ENCODE measurements around the gene CCR3. TPM values are rescaled to one million over a fixed set of nuclear protein-coding genes. Genes with fewer than 3 reads are reported as not detected.

Gene CCR3
- total and polyA plus RNA-seq, 2 donors = 0.27 to 0.33 TPM

DNA sequence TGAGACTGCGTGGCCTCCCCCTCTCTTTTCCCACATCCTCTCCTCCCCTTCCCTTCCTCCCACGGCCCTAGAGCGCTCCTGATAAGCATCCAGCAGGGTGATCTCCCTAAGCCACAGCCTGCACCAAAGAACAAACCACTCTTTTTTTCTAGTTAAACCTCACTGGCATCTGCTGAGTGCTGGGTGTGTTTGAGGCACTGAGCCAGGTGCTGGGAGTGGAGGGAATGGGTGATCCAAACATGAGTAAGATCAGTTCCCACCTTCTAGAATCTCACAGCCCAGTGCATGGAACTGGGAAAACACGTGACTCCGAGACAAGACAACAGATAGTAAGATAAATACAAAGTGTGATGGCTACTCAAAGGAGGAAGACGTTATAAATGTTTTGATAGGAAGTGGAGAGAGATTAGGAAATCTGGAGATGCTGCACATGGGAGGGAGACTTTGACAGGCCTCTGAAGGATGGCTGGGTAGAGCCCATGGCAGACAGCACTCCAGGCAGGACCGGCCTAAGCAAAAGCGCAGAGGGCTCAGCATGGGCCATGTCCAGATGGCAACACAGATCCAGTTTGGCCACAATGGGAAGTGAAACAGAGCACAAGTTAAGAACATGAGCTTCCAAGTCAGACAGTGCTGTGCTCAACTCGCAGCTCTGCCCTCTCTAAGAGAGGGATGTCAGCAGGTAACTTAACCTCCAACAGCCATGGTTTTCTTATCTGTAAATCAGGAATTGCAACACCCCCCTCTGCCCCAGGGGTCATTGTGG is 55.6 kb downstream of the CCR3 start:
- H3K4me3 ChIP-seq (ENCODE audit: low read length in 2 of 2) = no peak overlapping the region
- no peak overlapping the region for H3K27ac ChIP-seq (ENCODE audit: low read depth in 1 of 2, low read length in 1 of 2)
- DNase-seq (ENCODE audit: low read depth in 6 of 9, low spot score in 9 of 9) = no peak
- H3K4me1 ChIP-seq (ENCODE audit: control insufficient read depth in 2 of 2, insufficient read depth in 2 of 2, low read length in 2 of 2) = peaks cover 11 to 56% of the 10 kb centered on the region in 2 donors
- H3K36me3 ChIP-seq (ENCODE audit: control insufficient read depth in 2 of 2, insufficient read depth in 2 of 2, low read length in 1 of 2) = no peaks in the 10 kb centered on the region
- 54% methylated on average over 9 of the region's 9 CpGs for WGBS
- no peaks in the 10 kb centered on the region for H3K9me3 ChIP-seq (ENCODE audit: control insufficient read depth in 2 of 2, insufficient read depth in 1 of 2, low read length in 1 of 2)
- no peaks in the 10 kb centered on the region for H3K27me3 ChIP-seq (ENCODE audit: control insufficient read depth in 2 of 2, insufficient read depth in 1 of 2, low read length in 1 of 2)

GRCh38 chr3:46298871-46299607 is 56.8 kb downstream of the CCR3 start:
- WGBS = 66% methylated on average over 9 of the region's 9 CpGs
- Histone ChIP-seq H3K4me3 (ENCODE audit: low read length in 2 of 2) (no peak overlapping the region), H3K9me3 (ENCODE audit: control insufficient read depth in 2 of 2, insufficient read depth in 1 of 2, low read length in 1 of 2) (no peaks in the 10 kb centered on the region), H3K36me3 (ENCODE audit: control insufficient read depth in 2 of 2, insufficient read depth in 2 of 2, low read length in 1 of 2) (no peaks in the 10 kb centered on the region), H3K4me1 (ENCODE audit: control insufficient read depth in 2 of 2, insufficient read depth in 2 of 2, low read length in 2 of 2) (peaks cover 11 to 53% of the 10 kb centered on the region in 2 donors), H3K27ac (ENCODE audit: low read depth in 1 of 2, low read length in 1 of 2) (no peak overlapping the region), H3K27me3 (ENCODE audit: control insufficient read depth in 2 of 2, insufficient read depth in 1 of 2, low read length in 1 of 2) (no peaks in the 10 kb centered on the region)
- DNase-seq (ENCODE audit: low read depth in 6 of 9, low spot score in 9 of 9) = peak in 1 of 9 donors; percentile 59

DNA sequence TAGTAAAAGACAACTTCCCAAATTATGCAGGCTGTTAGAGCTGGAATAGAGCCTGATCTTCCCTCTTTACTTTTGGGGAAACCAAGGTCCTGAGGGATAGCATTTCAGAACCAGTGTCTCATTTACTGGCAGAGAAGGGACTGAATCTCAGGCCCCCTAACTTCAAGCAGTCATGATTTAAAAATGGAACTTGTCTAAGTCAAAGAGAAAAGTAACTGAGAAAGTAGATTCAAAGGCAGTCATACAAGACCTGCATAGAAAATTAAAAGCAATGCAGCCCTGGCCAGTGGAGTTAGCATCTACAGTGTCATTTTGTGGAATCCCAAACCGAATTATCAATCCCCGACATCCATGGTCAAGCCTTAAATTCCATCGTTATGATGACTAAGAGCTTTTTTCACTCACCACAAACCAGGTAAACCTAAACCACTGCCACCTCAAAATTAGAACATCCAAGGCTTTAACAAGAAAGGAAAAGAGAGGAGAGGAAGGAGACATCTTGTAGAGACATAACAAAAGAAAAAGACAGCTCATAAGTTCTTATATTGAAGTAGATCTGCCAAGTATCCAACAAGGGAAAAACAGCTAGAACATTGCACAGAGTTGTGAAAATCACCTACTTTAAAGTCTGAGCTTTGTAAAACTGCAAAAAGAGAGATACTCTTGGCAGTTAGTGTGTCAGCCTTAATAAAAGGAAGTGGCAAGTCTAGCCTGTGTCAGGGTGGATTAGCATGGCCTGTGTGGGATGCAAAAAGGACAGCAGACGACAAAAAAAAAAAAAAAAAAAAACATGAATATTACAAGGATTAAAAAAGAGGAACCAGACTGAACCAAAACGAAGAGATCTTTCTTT is 57.6 kb downstream of the CCR3 start:
- H3K4me1 ChIP-seq (ENCODE audit: control insufficient read depth in 2 of 2, insufficient read depth in 2 of 2, low read length in 2 of 2) = peaks cover 11 to 51% of the 10 kb centered on the region in 2 donors
- H3K36me3 ChIP-seq (ENCODE audit: control insufficient read depth in 2 of 2, insufficient read depth in 2 of 2, low read length in 1 of 2) = no peaks in the 10 kb centered on the region
- H3K27ac ChIP-seq (ENCODE audit: low read depth in 1 of 2, low read length in 1 of 2) = no peak overlapping the region
- WGBS = 37% methylated on average over 5 of the region's 5 CpGs
- no peaks in the 10 kb centered on the region for H3K27me3 ChIP-seq (ENCODE audit: control insufficient read depth in 2 of 2, insufficient read depth in 1 of 2, low read length in 1 of 2)
- DNase-seq (ENCODE audit: low read depth in 6 of 9, low spot score in 9 of 9) = peak in 1 of 9 donors; percentile 46
- no peak overlapping the region for H3K4me3 ChIP-seq (ENCODE audit: low read length in 2 of 2)
- no peaks in the 10 kb centered on the region for H3K9me3 ChIP-seq (ENCODE audit: control insufficient read depth in 2 of 2, insufficient read depth in 1 of 2, low read length in 1 of 2)

- H3K27ac ChIP-seq (ENCODE audit: low read depth in 1 of 2, low read length in 1 of 2) = no peak overlapping the region
- whole genome bisulfite sequencing = 84% methylated on average over 3 of the region's 3 CpGs
- no peaks in the 10 kb centered on the region for H3K27me3 ChIP-seq (ENCODE audit: control insufficient read depth in 2 of 2, insufficient read depth in 1 of 2, low read length in 1 of 2)
- no peaks in the 10 kb centered on the region for H3K9me3 ChIP-seq (ENCODE audit: control insufficient read depth in 2 of 2, insufficient read depth in 1 of 2, low read length in 1 of 2)
- peaks cover 11 to 51% of the 10 kb centered on the region in 2 donors for H3K4me1 ChIP-seq (ENCODE audit: control insufficient read depth in 2 of 2, insufficient read depth in 2 of 2, low read length in 2 of 2)
- H3K4me3 ChIP-seq (ENCODE audit: low read length in 2 of 2) = no peak overlapping the region
- no peak for DNase-seq (ENCODE audit: low read depth in 6 of 9, low spot score in 9 of 9)
- no peaks in the 10 kb centered on the region for H3K36me3 ChIP-seq (ENCODE audit: control insufficient read depth in 2 of 2, insufficient read depth in 2 of 2, low read length in 1 of 2)
Measured at GRCh38 chr3:46300461-46300789, 58.2 kb downstream of the CCR3 start.

DNA sequence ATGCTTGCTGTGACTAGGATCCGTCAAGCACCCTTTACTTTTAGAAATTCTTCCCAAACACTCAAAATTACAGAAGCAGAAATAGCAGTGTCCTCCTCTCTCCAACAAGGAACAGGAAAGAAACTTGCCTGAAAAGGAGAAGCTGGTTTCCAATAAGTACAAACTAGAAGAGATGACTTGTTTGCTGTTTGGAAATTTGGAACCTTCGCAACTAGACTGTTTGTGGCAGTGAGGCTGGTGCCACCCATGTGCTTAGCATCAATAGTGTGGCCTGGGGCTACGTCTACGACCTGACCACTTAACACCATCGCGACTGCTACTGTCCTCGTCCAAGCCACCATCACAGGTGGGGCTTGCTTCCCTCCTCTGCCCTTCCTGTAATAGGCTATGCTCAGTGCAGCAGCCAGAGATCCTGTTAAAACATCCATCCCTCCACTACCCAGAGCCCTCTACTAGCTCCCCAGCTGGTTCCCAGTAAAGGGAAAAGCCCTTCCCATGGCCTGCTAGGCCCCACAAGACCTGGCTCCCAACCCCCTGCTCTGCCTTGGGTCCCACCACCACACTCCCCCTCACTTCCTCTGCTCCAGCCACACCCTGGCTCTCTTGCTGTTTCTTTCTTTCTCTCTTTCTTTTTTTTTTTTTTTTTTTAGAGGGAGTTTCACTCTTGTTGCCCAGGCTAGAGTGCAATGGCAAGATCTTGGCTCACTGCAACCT is 59.0 kb downstream of the CCR3 start:
- WGBS = 89% methylated on average over 7 of the region's 7 CpGs
- H3K4me3 ChIP-seq (ENCODE audit: low read length in 2 of 2) = no peak overlapping the region
- H3K36me3 ChIP-seq (ENCODE audit: control insufficient read depth in 2 of 2, insufficient read depth in 2 of 2, low read length in 1 of 2) = no peaks in the 10 kb centered on the region
- no peaks in the 10 kb centered on the region for H3K27me3 ChIP-seq (ENCODE audit: control insufficient read depth in 2 of 2, insufficient read depth in 1 of 2, low read length in 1 of 2)
- H3K9me3 ChIP-seq (ENCODE audit: control insufficient read depth in 2 of 2, insufficient read depth in 1 of 2, low read length in 1 of 2) = no peaks in the 10 kb centered on the region
- no peak overlapping the region for H3K27ac ChIP-seq (ENCODE audit: low read depth in 1 of 2, low read length in 1 of 2)
- H3K4me1 ChIP-seq (ENCODE audit: control insufficient read depth in 2 of 2, insufficient read depth in 2 of 2, low read length in 2 of 2) = peaks cover 11 to 49% of the 10 kb centered on the region in 2 donors
- DNase-seq (ENCODE audit: low read depth in 6 of 9, low spot score in 9 of 9) = no peak

DNA sequence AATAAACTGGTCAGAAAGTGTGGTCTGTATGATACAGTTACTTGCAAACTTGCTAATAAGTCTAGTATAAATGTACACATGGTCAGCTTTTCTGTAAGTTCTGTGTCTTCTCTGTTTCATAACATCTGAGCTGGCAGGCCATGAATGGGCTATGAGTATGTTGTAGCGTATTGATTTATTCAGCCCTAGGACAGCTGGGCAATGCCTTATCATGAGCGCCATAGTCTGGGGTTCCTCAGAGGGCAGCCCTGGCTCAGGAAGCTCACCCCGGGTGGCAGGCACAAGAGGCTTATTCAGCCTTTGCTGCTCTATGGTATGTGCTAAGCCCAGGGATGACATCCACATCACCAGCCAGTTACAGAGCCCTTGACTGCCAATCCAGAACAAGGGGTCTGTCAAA is 61.0 kb downstream of the CCR3 start:
- no peak for DNase-seq (ENCODE audit: low read depth in 6 of 9, low spot score in 9 of 9)
- WGBS = 77% methylated on average over 3 of the region's 3 CpGs
- Histone ChIP-seq H3K27me3 (ENCODE audit: control insufficient read depth in 2 of 2, insufficient read depth in 1 of 2, low read length in 1 of 2) (no peaks in the 10 kb centered on the region), H3K36me3 (ENCODE audit: control insufficient read depth in 2 of 2, insufficient read depth in 2 of 2, low read length in 1 of 2) (no peaks in the 10 kb centered on the region), H3K4me1 (ENCODE audit: control insufficient read depth in 2 of 2, insufficient read depth in 2 of 2, low read length in 2 of 2) (peaks cover 8 to 29% of the 10 kb centered on the region in 2 donors), H3K9me3 (ENCODE audit: control insufficient read depth in 2 of 2, insufficient read depth in 1 of 2, low read length in 1 of 2) (no peaks in the 10 kb centered on the region), H3K4me3 (ENCODE audit: low read length in 2 of 2) (no peak overlapping the region), H3K27ac (ENCODE audit: low read depth in 1 of 2, low read length in 1 of 2) (no peak overlapping the region)

GRCh38 chr3:46304739-46305138 is 62.5 kb downstream of the CCR3 start:
- Histone ChIP-seq H3K4me3 (ENCODE audit: low read length in 2 of 2) (no peak overlapping the region), H3K27me3 (ENCODE audit: control insufficient read depth in 2 of 2, insufficient read depth in 1 of 2, low read length in 1 of 2) (no peaks in the 10 kb centered on the region), H3K4me1 (ENCODE audit: control insufficient read depth in 2 of 2, insufficient read depth in 2 of 2, low read length in 2 of 2) (peaks cover 2 to 14% of the 10 kb centered on the region in 2 donors), H3K36me3 (ENCODE audit: control insufficient read depth in 2 of 2, insufficient read depth in 2 of 2, low read length in 1 of 2) (no peaks in the 10 kb centered on the region), H3K9me3 (ENCODE audit: control insufficient read depth in 2 of 2, insufficient read depth in 1 of 2, low read length in 1 of 2) (no peaks in the 10 kb centered on the region), H3K27ac (ENCODE audit: low read depth in 1 of 2, low read length in 1 of 2) (no peak overlapping the region)
- DNase-seq (ENCODE audit: low read depth in 6 of 9, low spot score in 9 of 9) = no peak
- 96% methylated on average over 3 of the region's 3 CpGs for WGBS

DNA sequence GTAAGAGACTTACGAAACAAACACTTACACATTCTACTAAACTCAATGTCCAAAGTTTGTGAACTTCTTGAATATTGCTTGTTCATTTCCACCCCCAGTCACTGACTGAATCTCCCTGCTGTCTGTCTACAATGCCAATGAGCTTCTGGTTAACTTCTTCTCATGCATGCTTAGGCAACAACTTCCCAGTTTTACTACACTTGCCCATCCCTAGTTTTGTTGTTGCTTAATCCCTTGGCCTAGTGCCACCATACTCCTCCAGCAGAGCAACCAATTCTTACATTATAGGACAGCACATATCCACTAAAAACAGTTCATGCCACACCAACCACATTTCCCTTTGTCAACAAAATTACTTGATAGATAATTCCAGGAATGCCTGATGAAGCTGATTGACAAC is 70.7 kb downstream of the CCR3 start:
- 95% methylated on average over 1 of the region's 1 CpG for WGBS
- H3K9me3 ChIP-seq (ENCODE audit: control insufficient read depth in 2 of 2, insufficient read depth in 1 of 2, low read length in 1 of 2) = no peaks in the 10 kb centered on the region
- no peaks in the 10 kb centered on the region for H3K4me1 ChIP-seq (ENCODE audit: control insufficient read depth in 2 of 2, insufficient read depth in 2 of 2, low read length in 2 of 2)
- H3K27me3 ChIP-seq (ENCODE audit: control insufficient read depth in 2 of 2, insufficient read depth in 1 of 2, low read length in 1 of 2) = no peaks in the 10 kb centered on the region
- H3K36me3 ChIP-seq (ENCODE audit: control insufficient read depth in 2 of 2, insufficient read depth in 2 of 2, low read length in 1 of 2) = no peaks in the 10 kb centered on the region
- no peak overlapping the region for H3K4me3 ChIP-seq (ENCODE audit: low read length in 2 of 2)
- H3K27ac ChIP-seq (ENCODE audit: low read depth in 1 of 2, low read length in 1 of 2) = no peak overlapping the region
- no peak for DNase-seq (ENCODE audit: low read depth in 6 of 9, low spot score in 9 of 9)

Data from thymus (tissue), 11 donors.